Measurements from ENCODE around the gene SBNO1.

GRCh38 chr12:123351349-123351748 lies 13.3 kb downstream of the SBNO1 start:
- TF ChIP-seq EZH2phosphoT487 (IDR thresholded peaks at IDR 0.05; ENCODE audit: insufficient read depth, low read depth) (no peak), EZH2 (IDR thresholded peaks at IDR 0.05; ENCODE audit: insufficient read depth, poor library complexity, severe bottlenecking) (no peak)
